Liver (tissue), 9 donors: ENCODE results near the gene PWWP2A. TPM values are rescaled to one million over a fixed set of nuclear protein-coding genes. Genes with fewer than 3 reads are reported as not detected.

Source experiments
- DNase-seq: peaks from one replicate; pipeline ENCODE4 v3.0.0-alpha.2; 2017; ENCODE audit warnings: low spot score
- H3K27ac ChIP-seq, 2 donors: one replicate each; pipeline ENCODE4 v1.7.0; 2013; ENCODE audit warnings: inconsistent platforms in 2 of 2, low read length in 2 of 2, control low read depth in 1 of 2, low read depth in 1 of 2, mild to moderate bottlenecking in 1 of 2
- H3K27me3 ChIP-seq, 4 donors: one replicate each; pipeline versions ENCODE4 v1.6.1 to v1.7.0; 2013; ENCODE audit warnings: low read length in 3 of 4, inconsistent platforms in 1 of 4, mild to moderate bottlenecking in 1 of 4, moderate library complexity in 1 of 4; ENCODE audit not compliant: control insufficient read depth in 4 of 4, insufficient read depth in 4 of 4
- H3K36me3 ChIP-seq, 4 donors: one replicate each; pipeline versions ENCODE4 v1.6.1 to v1.7.0; 2013; ENCODE audit warnings: low read length in 3 of 4, mild to moderate bottlenecking in 3 of 4, low read depth in 1 of 4, moderate library complexity in 1 of 4; ENCODE audit not compliant: control insufficient read depth in 4 of 4, insufficient read depth in 3 of 4
- H3K4me1 ChIP-seq, 4 donors: one replicate each; pipeline versions ENCODE4 v1.6.1 to v1.7.0; 2013; ENCODE audit warnings: low read length in 3 of 4, mild to moderate bottlenecking in 3 of 4, moderate library complexity in 1 of 4; ENCODE audit not compliant: control insufficient read depth in 4 of 4, insufficient read depth in 4 of 4
- H3K4me3 ChIP-seq, 3 donors: one replicate each; pipeline versions ENCODE4 v1.6.1 to v1.7.0; 2013; ENCODE audit warnings: low read length in 3 of 3, control low read depth in 1 of 3, low read depth in 1 of 3, mild to moderate bottlenecking in 1 of 3
- H3K9ac ChIP-seq, 2 donors: one replicate each; pipeline ENCODE4 v1.7.0; 2013; ENCODE audit warnings: low read length in 2 of 2, mild to moderate bottlenecking in 2 of 2, moderate library complexity in 2 of 2, control low read depth in 1 of 2, low read depth in 1 of 2
- H3K9me3 ChIP-seq, 4 donors: one replicate each; pipeline versions ENCODE4 v1.6.1 to v1.7.0; 2013; ENCODE audit warnings: low read length in 3 of 4; ENCODE audit not compliant: control insufficient read depth in 4 of 4
- ATF3 ChIP-seq: IDR thresholded peaks from 2 replicates; pipeline ENCODE4 v1.6.1; 2016; ENCODE audit warnings: antibody characterized with exemption
- CTCF ChIP-seq: fragments of 150-350 bp; IDR thresholded peaks from 2 replicates; pipeline ENCODE4 v1.5.1; 2017; ENCODE audit warnings: improper control_type of control experiment, low read depth, low read length; ENCODE audit not compliant: missing input control
- EGR1 ChIP-seq, 2 donors: IDR thresholded peaks; 2 replicates each; pipeline ENCODE4 v1.6.1; 2016 to 2018; ENCODE audit warnings: antibody characterized with exemption in 2 of 2, low read depth in 2 of 2
- FOXA1 ChIP-seq: IDR thresholded peaks from 2 replicates; pipeline ENCODE4 v1.6.1; 2016; ENCODE audit warnings: antibody characterized with exemption
- FOXA2 ChIP-seq: IDR thresholded peaks from 2 replicates; pipeline ENCODE4 v1.6.1; 2016; ENCODE audit warnings: antibody characterized with exemption
- GABPA ChIP-seq, 2 donors: IDR thresholded peaks in 1 of 2; conservative IDR thresholded peaks in 1 of 2; 2 replicates each; pipeline ENCODE4 v1.6.1; 2016; ENCODE audit warnings: antibody characterized with exemption in 2 of 2, mild to moderate bottlenecking in 1 of 2, moderate library complexity in 1 of 2
- HNF4A ChIP-seq, 2 donors: conservative IDR thresholded peaks; 2 replicates each; pipeline ENCODE4 v1.6.1; 2016; ENCODE audit warnings: antibody characterized with exemption in 2 of 2, mild to moderate bottlenecking in 2 of 2
- HNF4G ChIP-seq: IDR thresholded peaks from 2 replicates; pipeline ENCODE4 v1.6.1; 2016; ENCODE audit warnings: antibody characterized with exemption
- JUND ChIP-seq, 2 donors: IDR thresholded peaks; 2 replicates each; pipeline ENCODE4 v1.6.1; 2016; ENCODE audit warnings: antibody characterized with exemption in 2 of 2
- MAX ChIP-seq: IDR thresholded peaks from 2 replicates; pipeline ENCODE4 v1.6.1; 2016; ENCODE audit warnings: antibody characterized with exemption
- NR2F2 ChIP-seq: IDR thresholded peaks from 2 replicates; pipeline ENCODE4 v1.6.1; 2016; ENCODE audit warnings: antibody characterized with exemption
- RAD21 ChIP-seq, 2 donors: IDR thresholded peaks; 2 replicates each; pipeline ENCODE4 v1.6.1; 2016; ENCODE audit warnings: antibody characterized with exemption in 2 of 2, mild to moderate bottlenecking in 2 of 2
- REST ChIP-seq: IDR thresholded peaks from 2 replicates; pipeline ENCODE4 v1.6.1; 2016; ENCODE audit warnings: antibody characterized with exemption, mild to moderate bottlenecking
- RXRA ChIP-seq, 2 donors: IDR thresholded peaks; 2 replicates each; pipeline ENCODE4 v1.6.1; 2017 to 2018; ENCODE audit warnings: antibody characterized with exemption in 2 of 2, mild to moderate bottlenecking in 1 of 2
- SP1 ChIP-seq: IDR thresholded peaks from 2 replicates; pipeline ENCODE4 v1.6.1; 2018; ENCODE audit warnings: antibody characterized with exemption, mild to moderate bottlenecking
- TAF1 ChIP-seq: conservative IDR thresholded peaks from 2 replicates; pipeline ENCODE4 v1.6.1; 2016; ENCODE audit warnings: antibody characterized with exemption, mild to moderate bottlenecking
- YY1 ChIP-seq: IDR thresholded peaks from 2 replicates; pipeline ENCODE4 v1.6.1; 2016; ENCODE audit warnings: antibody characterized with exemption, mild to moderate bottlenecking
- ZBTB33 ChIP-seq: IDR thresholded peaks from 2 replicates; pipeline ENCODE4 v1.6.1; 2016; ENCODE audit warnings: antibody characterized with exemption
- WGBS: extraction: QIAGEN DNeasy Blood & Tissue Kit; methylation state at CpG from one replicate; pipeline ENCODE4 v1.1.7; 2013; 5-methylcytosine and 5-hydroxymethylcytosine counted together
- polyA plus RNA-seq, 2 donors: library from polyadenylated mRNA; stranded (reverse) in 1 of 2; unstranded in 1 of 2; fragments of 200-250 nt in 1 of 2; fragments of >200 nt in 1 of 2; fragmentation: Nextera tagmentation in 1 of 2; extraction: Ambion mirVana in 1 of 2; gene quantifications; one replicate each; pipeline versions ENCODE4 v1.2.1 to v1.2.3, GENCODE V29; 2013 to 2015
- total RNA-seq, 2 donors: library from RNA; depleted of rRNA; stranded (reverse); fragments of >200 nt; gene quantifications; one replicate each; pipeline ENCODE4 v1.2.3, GENCODE V29; 2014
- donor health status: healthy.
- donor health status: healthy.
- donor health status: healthy.
- donor health status: healthy.
- donor health status: healthy.

Gene PWWP2A
- total and polyA plus RNA-seq, 4 donors = 4.8 to 14.6 (median 8.2) TPM

- Histone ChIP-seq H3K27me3 (no peaks in the 10 kb centered on the region), H3K9me3 (no peaks in the 10 kb centered on the region), H3K27ac (no peak overlapping the region), H3K4me3 (no peak overlapping the region), H3K4me1 (no peaks in the 10 kb centered on the region), H3K9ac (no peak overlapping the region), H3K36me3 (peaks cover 5 to 21% (median 15%) of the 10 kb centered on the region in 4 donors)
- TF ChIP-seq REST (no peak), HNF4A (conservative IDR thresholded peaks at IDR 0.05) (no peak), ZBTB33 (no peak), SP1 (no peak), HNF4G (no peak), EGR1 (IDR thresholded peaks at IDR 0.05; ENCODE audit: low read depth in 2 of 2) (no peak), FOXA1 (no peak)
- WGBS = 97% methylated on average over 2 of the region's 2 CpGs
- no peak for DNase-seq
These were observed 23.1 kb downstream of the PWWP2A start for GRCh38 chr5:160096178-160096577.

- peaks cover 5 to 17% (median 15%) of the 10 kb centered on the region in 4 donors for H3K36me3 ChIP-seq
- no peak overlapping the region for H3K27ac ChIP-seq
- WGBS = 96% methylated on average over 11 of the region's 11 CpGs
- no peaks in the 10 kb centered on the region for H3K9me3 ChIP-seq
- no peaks in the 10 kb centered on the region for H3K27me3 ChIP-seq
- no peak for DNase-seq
- H3K4me1 ChIP-seq = no peaks in the 10 kb centered on the region
- H3K9ac ChIP-seq = no peak overlapping the region
- H3K4me3 ChIP-seq = no peak overlapping the region
- TF ChIP-seq NR2F2 (no peak), HNF4G (no peak), CTCF (no peak), FOXA1 (no peak), GABPA (IDR thresholded peaks at IDR 0.05 in 1 of 2, conservative IDR thresholded peaks at IDR 0.05 in 1 of 2) (no peak), TAF1 (no peak), RXRA (IDR thresholded peaks at IDR 0.05) (no peak), YY1 (no peak), FOXA2 (no peak), SP1 (no peak), HNF4A (conservative IDR thresholded peaks at IDR 0.05) (no peak), REST (no peak), ZBTB33 (no peak), MAX (no peak), JUND (IDR thresholded peaks at IDR 0.05) (no peak), RAD21 (IDR thresholded peaks at IDR 0.05) (no peak), ATF3 (no peak)
These were observed 26.1 kb downstream of the PWWP2A start for GRCh38 chr5:160092960-160093707.
